Stimulated activated CD4-positive, alpha-beta T cell treated with anti-CD3 and anti-CD28 coated beads, Interleukin-4, amount 100 ng/mL, for 4 hours (primary cell): ENCODE measurements around the gene BCR.

Experiments used
- DNase-seq, 2 experiments: peaks; one replicate each; pipeline ENCODE4 v3.0.0-alpha.2; 2020

The BCR gene

DNA sequence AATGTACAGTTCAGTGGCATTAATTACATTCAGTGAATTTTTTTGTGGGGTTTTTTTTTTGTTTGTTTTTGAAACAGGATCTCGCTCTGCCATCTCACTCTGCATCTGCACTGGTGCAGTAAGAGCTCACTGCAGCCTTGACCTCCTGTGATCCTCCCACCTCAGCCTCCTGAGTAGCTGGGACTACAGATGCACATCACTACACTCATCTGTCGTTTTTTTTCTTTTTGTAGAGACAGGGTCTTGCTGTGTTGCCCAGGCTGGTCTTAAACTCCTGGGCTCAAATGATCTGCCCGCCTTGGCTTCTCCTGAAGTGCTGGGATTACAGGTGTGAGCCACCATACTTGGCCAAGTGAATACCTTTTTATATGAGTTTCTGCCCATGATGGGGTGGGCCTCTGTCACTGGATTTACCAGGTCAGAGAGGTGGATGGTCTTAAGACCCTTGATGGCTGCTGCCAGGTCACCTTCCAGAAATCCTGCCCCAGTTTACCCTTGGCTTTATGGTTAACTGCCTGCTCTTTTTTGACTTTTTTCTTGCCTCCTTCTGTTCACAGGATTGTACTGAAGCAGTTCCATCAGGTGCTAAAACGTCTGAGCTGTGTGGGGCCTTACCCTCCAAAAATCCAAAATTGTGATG is 22.6 kb downstream of the BCR start:
- DNase-seq: no peak

DNA sequence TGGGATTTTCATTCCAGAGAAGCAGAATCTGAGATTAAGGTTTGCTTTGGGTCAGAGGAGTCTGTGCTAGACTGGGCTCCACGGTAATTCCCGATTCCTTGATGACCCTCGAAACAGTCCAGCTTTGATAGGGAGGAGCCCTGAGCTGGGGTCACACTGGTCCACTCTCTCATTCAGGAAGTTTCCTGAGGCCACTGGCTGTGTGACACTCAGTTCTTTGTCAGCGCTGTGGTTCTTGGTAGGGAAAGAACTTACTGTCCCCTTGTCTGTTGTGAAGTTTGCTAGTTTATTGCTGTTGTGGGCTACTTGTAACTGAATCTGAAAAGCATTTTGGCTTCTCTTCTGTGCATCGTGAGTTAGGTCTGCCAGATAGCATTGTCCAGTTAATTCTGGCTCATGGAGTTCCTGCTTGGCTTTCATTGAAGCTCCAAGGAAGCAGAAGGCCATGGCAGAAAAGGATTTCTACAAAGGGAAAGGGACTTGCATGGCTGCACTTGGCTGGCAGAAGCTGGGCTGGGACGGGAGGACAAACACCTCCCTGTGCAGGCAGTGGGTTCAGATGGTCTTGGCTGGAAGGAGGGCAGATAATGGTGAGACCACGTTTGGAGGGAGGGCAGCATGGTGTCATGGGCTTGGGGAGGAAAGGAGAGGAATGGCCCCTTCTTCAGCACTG is 23.3 kb downstream of the BCR start:
- DNase-seq: no peak

DNA sequence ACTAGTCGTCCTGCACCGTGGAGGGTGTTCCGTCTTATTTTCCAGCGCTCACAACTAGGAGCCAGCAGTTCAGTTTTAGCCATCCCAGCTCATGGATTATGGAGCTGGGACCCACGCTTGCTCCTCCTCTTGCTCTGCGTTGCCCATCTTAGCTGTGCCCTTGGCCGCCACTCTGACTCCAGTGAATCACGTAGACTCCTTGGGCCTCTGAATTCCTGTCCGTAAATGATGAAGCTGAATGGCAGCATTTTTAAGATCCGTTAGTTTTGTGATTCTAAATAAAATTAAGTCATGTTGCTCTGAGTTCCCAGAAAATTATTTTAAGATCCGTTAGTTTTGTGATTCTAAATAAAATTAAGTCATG is 23.8 kb downstream of the BCR start:
- DNase-seq: no peak

DNA sequence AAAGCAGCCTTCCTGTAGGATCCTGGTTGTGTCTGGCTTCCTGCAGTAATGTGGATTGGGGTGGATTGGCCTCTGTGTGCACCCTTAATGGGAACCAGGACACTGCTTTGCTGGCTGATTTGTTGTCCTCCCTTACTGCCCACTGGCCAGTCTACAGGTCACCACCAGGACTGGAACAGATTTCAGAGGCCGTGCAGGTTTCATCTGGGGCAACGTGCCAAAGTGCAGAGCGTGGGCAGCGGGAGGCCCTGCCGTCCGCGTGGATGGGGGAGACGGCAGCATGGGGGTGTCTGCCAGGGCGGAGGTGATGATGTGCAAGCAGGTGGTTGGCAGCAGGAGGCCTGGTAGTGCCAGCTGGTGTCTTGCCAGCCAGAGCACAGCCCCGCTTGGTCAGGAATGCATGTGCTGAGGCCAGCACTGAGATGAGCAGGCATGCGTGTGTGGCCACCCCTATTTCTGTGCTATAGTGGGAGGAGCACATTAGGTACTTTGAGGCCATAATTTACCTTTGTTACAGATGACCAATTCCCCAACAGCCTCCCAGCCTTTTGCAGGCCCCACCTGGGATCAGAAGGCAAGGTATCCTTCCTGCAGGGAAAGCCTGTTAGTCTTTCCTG is 24.3 kb downstream of the BCR start:
- DNase-seq: no peak

DNA sequence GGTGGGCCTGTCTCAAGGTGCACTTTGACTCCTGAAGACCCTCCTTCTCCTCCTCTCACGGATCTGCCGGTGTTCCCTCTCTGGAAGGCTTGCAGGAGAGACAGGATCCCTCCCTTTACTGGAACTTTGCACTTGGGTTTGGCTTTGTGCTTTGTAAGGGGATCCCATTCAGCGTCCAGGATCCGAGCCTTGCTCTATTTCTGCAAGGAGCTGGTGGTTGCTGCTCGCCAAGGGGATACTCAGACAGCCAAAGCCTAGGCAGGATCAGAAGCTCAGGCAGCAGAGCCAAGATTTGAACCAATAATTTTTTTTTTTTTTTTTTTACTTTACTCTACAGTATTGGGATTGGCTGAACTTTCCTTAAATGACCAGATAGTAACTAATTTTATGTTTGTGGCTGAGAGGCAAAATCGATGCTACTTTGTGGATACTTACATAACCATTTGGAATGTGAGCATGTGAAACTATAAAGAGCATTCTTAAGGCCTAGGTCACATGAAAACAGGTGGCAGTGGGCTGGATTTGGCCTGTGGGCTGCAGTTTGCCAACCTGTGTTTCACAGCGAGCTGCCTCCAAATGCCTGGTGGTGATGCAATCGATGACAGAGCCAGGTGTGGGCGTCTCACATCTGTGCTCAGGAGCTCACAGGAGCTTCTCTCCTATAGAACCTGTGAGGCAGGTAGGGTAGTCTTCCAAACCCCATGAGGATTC is 25.2 kb downstream of the BCR start:
- DNase-seq: peak in 1 of 2 experiments; percentile 56

DNA sequence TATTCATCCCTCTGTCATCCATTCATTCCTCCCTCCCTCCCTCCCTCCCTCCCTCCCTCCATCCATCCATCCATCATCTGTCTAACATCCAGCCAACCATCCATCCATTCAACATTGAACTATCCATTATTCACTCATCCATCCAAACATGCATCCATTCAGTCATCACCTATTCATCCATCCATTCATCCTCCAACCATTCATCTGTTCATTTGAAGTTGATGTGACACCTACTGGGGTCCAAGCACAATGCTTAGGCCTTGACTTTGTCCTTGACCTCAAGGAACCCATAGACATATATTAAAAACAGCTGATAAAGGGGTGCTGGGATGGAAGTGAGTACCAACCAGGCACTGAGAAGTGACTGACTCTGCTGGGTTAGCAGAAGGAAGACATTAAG is 26.6 kb downstream of the BCR start:
- no peak for DNase-seq

DNA sequence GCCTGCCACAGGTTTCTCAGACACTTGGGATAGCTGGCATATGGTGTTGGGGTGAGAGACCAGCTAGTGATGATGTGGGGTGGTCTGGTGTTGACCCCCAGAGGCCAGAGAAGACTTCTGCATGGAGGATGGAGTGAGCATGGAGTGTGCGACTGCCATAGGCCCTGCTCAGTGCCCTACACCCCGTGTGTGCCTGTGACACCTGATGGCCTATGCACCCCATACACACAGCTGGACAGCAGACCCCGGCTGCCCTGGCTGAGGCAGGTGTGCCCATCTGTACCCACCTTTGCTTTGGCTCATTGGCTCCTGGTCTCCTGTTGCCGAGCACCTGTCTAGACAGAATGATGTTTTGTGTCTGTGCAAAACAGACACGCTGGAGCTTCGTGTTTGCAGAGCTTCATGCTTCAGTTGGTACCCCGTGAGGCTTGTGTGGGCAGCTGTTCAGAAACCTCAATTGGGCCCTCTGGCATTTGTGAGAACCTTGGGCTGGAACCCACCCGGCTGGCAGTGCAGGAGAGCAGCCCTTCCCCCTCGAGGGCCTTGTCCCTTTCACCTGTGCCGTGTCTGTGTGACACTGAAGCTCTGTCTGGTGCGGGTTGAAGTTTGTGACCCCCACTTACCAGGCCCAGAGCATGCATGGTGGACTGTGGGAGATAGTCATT is 27.6 kb downstream of the BCR start:
- no peak for DNase-seq

DNA sequence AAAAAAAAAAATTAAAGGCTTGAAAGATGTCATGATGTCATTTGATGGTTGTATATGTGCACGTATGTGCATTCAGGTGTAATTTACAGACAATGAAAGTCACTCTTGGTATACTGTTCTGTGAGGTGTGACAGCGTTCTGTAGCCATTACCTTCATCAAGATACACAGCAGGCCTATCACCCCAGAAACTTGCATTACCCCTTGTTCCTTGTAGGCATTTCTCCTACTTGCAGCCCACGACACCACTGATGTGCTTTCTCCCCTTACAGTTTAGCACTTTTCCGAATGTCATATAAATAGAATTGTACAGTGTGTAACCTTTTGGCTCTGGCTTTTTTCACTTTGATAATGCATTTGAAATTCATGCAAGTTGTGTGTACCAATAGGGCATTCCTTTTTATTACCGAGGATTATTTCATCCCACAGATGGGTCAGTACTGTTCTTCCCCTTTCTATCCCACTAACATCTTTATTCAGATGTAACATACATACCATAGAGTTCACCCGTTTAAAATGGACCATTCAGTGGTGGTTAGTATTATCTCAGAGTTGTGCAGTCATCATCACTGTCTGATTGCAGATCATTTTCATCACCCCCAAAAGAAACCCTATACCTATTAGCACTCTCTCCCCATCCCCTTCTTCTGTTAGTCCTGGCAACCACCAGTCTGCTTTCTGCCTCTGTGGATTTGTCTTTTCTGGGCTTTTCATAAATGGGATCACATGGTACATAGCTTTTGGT is 30.3 kb downstream of the BCR start:
- no peak for DNase-seq

DNA sequence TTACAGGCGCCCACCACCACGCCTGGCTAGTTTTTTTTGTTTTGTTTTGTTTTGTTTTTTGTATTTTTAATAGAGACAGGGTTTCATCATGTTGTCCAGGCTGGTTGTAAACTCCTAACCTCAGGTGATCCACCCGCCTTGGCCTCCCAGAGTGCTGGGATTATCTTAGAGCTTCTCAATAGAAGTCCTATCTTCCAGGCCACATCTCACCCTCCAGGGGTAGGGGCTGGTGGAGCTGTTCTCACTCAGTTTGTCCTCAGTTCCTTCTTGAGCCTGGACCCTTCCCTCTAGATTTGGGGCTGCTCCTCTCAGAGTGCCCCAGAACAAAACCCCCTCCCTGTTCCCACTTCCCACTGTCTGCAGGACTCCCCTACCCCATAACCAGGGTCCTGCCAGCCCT is 31.3 kb downstream of the BCR start:
- DNase-seq: no peak

DNA sequence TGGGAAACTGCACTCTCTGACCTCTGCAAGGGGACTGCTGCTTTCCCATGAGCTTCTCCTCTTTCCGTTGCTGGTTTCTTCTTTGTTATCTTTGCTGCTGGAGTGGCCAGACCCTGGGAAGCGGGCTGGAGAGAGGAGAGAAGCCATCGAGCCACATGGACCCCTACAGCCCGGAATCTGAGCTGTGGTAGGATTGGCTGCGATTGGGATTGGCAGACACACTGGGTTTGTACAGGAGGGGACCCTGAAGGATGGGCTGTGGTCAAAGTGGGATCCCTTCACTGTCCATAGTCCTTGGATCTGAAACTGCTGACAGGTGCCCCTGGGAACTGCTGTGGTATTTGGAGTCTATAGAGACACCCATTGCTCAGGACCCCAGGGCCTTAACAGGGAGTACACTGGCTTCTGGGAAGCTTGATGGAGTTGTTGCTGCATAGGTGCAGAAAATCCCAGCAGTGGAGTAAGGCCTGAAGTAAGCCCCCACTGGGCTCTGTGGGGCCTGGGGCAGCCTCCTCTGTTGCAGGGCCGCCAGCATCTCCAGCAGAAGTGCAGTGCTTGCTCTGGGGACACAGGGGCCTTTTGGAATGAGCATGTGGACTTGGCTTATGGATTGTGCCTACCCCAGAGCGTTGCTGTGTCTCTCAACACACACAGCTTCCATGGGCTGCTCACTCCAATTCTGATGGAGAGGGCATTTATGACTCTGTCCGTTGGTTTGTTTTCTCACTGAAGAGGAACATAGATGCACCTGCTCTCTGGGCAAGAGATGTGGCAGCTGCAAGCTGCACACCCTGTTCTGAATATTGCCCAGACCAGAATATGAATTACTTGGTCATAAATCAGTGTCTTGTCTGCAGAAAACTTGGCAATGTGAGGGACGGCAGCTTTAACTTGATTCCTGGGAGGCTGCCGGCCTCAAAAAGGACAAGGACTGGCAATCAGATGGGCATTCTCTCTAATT is 32.0 kb downstream of the BCR start:
- no peak for DNase-seq

DNA sequence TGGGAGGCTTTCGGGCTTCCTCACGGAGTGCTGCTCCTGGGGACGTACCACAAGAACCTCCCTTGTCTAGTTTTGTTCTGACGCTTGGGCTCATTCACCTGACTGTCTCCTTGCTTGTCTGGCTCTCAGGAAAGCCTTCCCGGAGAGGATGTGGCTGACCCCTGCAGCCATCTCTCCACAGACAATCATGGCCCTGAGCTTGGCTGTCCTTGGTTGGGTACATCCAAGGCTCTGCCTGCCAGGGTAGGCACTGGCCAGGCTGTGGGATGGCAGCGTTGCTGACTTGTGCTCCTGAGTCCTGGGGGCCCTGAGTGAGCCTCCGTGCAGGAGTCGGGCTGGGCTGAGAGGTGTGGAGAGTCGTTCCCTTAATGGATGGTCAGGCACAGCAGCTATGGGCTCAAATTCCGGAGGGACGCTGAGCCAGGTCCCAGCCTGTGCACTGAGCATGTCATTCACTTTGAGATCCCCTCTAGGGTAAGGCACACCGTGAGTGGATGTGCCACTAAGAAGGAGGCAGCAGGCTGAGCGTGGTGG is 32.8 kb downstream of the BCR start:
- DNase-seq: no peak

DNA sequence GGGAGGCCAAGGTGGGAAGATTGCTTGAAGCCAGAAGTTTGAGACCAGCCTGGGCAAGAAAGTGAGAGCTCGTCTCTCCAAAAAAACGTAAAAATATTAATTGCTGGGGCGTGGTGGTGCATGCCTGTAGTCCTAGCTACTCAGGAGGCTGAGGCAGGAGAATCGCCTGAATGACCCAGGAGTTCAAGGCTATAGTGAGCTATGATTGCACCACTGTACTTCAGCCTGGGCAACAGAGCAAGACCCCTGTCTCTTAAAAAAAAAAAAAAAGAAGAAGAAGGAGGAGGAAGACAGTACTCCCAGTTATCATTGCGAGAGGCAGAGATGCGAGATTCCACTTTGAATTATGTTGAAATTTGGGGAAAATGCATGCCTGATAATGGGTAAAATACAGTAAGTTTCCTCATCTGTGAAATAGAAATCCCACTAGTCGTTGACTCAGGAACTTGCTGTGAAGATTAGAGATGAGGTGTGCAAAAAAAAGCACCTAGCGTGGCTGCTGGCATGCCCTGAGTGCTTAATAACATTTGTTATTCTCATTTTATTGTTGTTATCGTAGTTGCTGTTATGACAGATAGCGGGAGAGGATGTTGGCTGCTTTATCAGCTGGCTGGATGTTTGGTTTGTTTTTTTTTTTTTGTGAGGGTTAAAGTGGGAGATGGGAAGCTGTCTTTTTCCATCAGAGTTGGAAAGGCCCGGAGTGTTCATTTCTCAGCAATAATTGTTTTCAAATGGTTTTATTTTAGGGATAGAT is 33.4 kb downstream of the BCR start:
- DNase-seq: no peak

DNA sequence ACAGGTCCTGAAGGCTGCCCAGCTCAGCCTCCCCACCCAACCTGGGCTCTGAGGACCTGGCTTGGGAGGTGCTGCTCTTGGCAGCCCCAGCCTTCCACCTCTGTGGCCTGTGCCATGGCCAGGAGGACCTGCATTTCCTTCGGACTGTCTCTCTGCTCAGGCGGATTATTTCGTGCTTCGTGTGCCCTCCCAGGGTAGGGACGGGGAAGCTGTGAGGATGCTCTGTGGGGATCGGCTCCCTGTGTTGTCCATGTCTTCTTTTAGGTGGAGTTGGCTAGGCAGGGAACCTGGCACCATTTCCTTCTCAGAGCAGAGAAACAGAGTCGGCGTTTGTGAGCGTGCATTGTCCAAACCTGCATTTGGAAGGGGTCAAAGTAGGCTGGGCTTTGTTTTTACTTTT is 34.1 kb downstream of the BCR start:
- no peak for DNase-seq

DNA sequence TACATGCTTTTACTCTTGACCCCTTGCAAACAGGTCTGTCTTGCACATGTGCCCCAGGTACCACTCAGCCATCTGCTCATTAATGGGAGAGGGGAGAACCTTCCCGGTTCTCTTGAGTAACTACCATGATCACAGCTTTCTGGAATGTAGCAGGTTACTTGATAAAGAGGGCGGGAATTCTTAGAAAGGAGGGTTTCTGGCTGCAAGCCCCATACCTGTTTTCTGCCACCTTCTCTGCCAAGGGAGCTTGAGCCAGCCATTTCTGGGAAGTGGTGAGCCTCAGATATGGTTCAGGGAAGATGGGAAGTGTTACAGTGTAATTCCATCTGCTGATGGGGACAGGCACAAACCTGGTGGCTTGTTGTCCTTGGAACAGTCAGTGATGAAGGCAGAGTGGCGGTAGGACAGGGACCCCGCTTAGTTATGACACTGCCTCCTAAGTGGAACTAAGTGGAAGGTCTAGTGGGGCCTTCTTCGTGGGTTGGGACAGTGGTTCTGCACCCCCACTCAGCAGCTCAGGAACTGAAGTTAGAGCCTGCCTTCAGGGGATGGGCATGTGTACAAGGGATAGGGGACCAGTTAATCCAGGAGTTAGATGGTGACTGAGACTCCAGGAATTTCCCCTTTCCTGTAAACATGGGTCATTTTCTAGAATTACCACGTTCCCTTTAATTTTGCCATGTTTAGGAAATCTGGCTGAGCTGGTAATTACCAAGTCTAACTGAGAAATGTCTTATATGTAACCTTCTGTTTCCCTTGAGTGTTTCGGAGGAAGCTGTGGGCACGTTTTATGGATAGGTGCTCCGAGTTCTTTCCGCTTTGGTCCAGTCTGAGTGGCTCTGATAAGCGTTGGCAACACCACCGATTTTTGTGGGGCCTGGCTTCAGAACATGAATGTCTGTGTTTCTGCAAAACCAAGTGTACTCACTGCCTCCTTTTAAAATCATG is 35.3 kb downstream of the BCR start:
- no peak for DNase-seq

DNA sequence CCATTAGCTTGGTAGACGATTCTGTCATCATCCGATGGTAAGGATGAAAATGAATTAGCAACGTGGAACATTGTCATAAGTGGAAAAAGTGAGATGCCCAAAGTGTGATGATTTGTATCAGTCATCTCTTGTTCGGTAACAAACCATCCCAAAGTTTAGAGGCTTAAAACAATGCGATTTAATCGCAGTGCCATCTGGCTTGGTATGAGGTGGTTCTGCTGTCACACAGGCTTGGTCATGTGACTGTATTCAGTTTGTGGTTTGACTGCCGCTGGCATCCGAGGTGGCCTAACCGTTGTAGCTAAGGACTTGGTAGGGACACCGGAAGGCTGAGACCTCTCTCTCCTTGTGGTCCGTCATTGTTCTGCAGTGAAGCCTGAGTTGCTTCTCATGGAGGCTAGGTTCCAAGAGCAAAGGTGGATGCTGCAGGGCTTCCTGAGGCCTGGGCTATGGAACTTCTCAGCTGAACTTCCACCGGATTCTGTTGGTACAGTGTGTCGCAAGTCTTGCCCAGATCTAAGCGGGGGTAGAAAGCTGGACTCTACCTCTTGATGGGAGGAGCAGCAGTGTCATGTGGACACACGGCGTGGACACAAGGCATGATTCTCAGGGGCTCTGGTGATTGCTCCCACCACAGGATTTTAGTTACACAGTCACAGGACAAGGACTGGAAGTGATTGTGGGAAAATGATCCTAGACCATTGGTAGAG is 36.3 kb downstream of the BCR start:
- peak; percentile 27 to 62 for DNase-seq

DNA sequence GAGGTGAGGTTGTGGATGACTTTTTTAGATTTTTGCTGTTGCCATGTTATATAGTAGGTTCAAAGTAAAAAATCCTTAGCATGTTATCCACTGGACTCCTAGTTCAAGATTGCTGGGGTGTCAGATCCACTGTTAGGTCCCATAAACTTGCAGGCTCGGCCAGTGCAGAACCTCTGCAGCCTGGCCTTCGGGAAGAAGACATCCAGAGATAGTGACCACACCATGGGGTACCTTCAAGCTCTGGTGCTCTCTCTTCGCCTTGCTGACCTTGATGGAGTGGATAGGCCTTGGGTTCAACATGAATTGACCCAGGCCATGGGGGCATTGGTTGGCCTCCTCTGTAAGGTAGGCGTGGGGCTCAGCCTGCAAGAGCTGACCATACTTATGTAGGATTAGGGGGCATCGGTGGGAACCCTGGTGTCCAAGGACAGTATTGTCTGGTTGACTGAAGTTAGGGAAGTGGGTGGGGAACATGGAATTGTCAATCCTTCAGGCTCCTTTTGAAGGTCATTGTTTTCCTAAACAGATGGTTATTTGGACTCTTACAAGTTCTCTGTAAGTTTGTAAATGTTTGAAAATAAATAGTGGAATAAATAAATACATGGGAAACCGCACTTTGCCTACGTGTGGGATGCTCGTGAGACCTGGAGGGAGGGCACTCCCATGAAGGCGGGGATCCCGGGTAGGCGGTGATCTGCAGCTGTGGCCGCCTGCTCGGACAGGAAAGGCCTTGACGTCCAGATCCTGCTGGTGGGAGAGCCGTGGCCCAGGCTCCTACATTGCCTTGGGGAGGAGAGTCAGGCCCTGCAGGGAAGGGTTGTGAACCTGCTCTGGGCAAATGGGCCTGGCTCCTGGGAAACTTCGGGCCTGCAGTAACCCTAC is 37.1 kb downstream of the BCR start:
- DNase-seq: no peak
